Osteoblast (primary cell): ENCODE results near the gene TSPAN33. TPM values are rescaled to one million over a fixed set of nuclear protein-coding genes. Genes with fewer than 3 reads are reported as not detected.
"Not testable (repeated sequence)": the region's sequence is repeated elsewhere in the genome, so short reads cannot be mapped to it uniquely, and the experiment has no call there.

ENCODE experiments used
- DNase-seq: peaks from one replicate; pipeline ENCODE4 v3.0.0; 2011; ENCODE audit warnings: low spot score, mixed read lengths; ENCODE audit not compliant: insufficient read length; ENCODE audit errors: missing footprints
- H2AFZ ChIP-seq: 2 replicates; pipeline ENCODE4 v1.6.0; 2011; ENCODE audit warnings: mild to moderate bottlenecking, low read length
- H3K27ac ChIP-seq: 2 replicates; pipeline ENCODE4 v1.5.1; 2011; ENCODE audit warnings: mild to moderate bottlenecking, low read depth, low read length, moderate library complexity
- H3K27me3 ChIP-seq: 2 replicates; pipeline ENCODE4 v1.6.0; 2012; ENCODE audit warnings: mild to moderate bottlenecking, control low read depth, inconsistent platforms, low read length, moderate library complexity; ENCODE audit not compliant: insufficient read depth
- H3K36me3 ChIP-seq: 2 replicates; pipeline ENCODE4 v1.5.1; 2011; ENCODE audit warnings: mild to moderate bottlenecking, low read length, control low read depth, moderate library complexity; ENCODE audit not compliant: insufficient read depth
- H3K4me1 ChIP-seq: 2 replicates; pipeline ENCODE4 v1.5.1; 2011; ENCODE audit warnings: mild to moderate bottlenecking, low read length, control low read depth, moderate library complexity; ENCODE audit not compliant: insufficient read depth
- H3K4me2 ChIP-seq: 2 replicates; pipeline ENCODE4 v1.6.0; 2011; ENCODE audit warnings: mild to moderate bottlenecking, low read length; ENCODE audit not compliant: insufficient read depth
- H3K4me3 ChIP-seq: fragments of 200-600 bp; sonication (generic); 3 replicates; pipeline ENCODE4 v1.5.1; 2012; ENCODE audit warnings: mild to moderate bottlenecking, low read length, inconsistent platforms; ENCODE audit not compliant: insufficient read depth
- H3K79me2 ChIP-seq: 2 replicates; pipeline ENCODE4 v1.6.0; 2012; ENCODE audit warnings: mild to moderate bottlenecking, low read length, control low read depth, inconsistent platforms; ENCODE audit not compliant: insufficient read depth
- H3K9me3 ChIP-seq: 2 replicates; pipeline ENCODE4 v1.5.1; 2011; ENCODE audit warnings: low read depth, low read length, control low read depth
- H4K20me1 ChIP-seq: 2 replicates; pipeline ENCODE4 v1.6.0; 2012; ENCODE audit warnings: mild to moderate bottlenecking, low read length, control low read depth; ENCODE audit not compliant: insufficient read depth
- total RNA-seq: library from RNA; depleted of rRNA; stranded (reverse); fragments of >200 nt; gene quantifications from 2 replicates; pipeline ENCODE4 v1.2.3, GENCODE V29; 2012
- TF ChIP-seq, protein P1 (sequence below): IDR thresholded peaks from 2 replicates; pipeline ENCODE4 v1.5.1; 2011; ENCODE audit warnings: mild to moderate bottlenecking, low read depth, low read length, moderate library complexity; ENCODE audit errors: extremely low read depth

Gene TSPAN33
- total RNA-seq, 1 donor, result 0.36 TPM

DNA sequence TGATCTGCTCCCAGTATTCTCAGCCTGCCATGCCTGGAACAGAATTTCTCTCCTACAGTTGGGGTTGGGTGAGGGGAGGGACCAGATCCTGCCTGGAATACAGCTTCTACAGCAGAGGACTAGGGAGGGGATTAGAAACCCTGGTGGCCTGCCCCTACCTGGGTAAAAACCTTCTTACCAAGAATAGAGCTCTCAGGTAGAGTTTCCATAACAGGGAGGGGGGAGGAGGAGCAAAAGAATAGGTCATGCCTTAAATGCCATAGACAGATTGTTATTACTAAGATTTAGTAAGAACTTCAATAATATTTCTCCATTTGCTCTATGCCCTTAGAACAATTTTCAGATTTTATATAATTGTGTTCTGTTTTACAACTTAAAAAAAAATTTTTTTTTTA lies 33.5 kb upstream of the TSPAN33 start:
- no peak overlapping the region for H3K4me3 ChIP-seq
- H3K4me1 ChIP-seq, result no peaks in the 10 kb centered on the region
- TF ChIP-seq, protein P1, sequence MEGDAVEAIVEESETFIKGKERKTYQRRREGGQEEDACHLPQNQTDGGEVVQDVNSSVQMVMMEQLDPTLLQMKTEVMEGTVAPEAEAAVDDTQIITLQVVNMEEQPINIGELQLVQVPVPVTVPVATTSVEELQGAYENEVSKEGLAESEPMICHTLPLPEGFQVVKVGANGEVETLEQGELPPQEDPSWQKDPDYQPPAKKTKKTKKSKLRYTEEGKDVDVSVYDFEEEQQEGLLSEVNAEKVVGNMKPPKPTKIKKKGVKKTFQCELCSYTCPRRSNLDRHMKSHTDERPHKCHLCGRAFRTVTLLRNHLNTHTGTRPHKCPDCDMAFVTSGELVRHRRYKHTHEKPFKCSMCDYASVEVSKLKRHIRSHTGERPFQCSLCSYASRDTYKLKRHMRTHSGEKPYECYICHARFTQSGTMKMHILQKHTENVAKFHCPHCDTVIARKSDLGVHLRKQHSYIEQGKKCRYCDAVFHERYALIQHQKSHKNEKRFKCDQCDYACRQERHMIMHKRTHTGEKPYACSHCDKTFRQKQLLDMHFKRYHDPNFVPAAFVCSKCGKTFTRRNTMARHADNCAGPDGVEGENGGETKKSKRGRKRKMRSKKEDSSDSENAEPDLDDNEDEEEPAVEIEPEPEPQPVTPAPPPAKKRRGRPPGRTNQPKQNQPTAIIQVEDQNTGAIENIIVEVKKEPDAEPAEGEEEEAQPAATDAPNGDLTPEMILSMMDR, result no peak
- no peaks in the 10 kb centered on the region for H3K36me3 ChIP-seq
- H2AFZ ChIP-seq, result no peak overlapping the region
- peaks cover 12% of the 10 kb centered on the region for H3K27me3 ChIP-seq
- no peak for DNase-seq
- no peaks in the 10 kb centered on the region for H4K20me1 ChIP-seq
- H3K4me2 ChIP-seq, result no peak overlapping the region
- H3K79me2 ChIP-seq, result no peaks in the 10 kb centered on the region
- no peak overlapping the region for H3K27ac ChIP-seq
- H3K9me3 ChIP-seq, result no peaks in the 10 kb centered on the region

DNA sequence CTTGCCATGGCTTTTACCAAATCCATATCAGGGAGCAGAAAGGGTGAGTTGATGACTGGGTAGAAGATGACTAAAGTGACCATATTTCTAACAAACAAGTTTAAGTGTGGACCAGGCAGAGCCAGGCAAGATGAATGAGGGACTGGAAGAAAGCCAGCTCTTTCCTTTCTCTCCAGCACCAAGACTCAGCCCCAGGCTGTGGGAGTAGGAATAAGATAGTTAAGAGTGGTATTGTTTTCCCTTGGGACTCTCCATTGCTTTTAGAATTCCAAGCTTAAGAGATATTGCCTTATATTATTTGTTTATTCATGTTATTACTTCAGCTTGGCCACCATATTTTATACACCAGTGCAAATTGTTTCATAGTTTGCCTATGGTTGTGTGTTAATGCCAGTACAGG lies 28.8 kb upstream of the TSPAN33 start:
- Histone ChIP-seq H3K36me3 (no peaks in the 10 kb centered on the region), H3K27ac (no peak overlapping the region), H3K4me2 (no peak overlapping the region), H3K4me3 (no peak overlapping the region), H3K9me3 (no peaks in the 10 kb centered on the region), H4K20me1 (no peaks in the 10 kb centered on the region), H3K27me3 (peaks cover 12% of the 10 kb centered on the region), H2AFZ (no peak overlapping the region), H3K79me2 (no peaks in the 10 kb centered on the region), H3K4me1 (no peaks in the 10 kb centered on the region)
- DNase-seq, result no peak
- TF ChIP-seq, protein P1, result no peak

DNA sequence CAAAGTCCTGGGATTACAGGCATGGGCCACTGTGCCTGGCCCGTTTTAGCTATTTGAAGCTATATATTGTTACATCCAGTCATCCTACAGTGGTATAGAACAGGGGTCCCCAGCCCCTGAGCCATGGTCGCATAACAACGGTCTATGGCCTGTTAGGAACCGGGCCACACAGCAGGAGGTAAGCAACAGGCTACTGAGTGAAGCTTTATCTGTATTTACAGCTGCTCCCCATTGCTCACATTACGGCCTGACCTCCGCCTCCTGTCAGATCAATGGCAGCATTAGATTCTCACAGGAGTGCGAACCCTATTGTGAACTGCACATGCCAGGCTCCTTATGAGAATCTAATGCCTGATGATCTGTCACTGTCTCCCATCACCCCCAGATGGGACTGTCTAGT lies 26.3 kb upstream of the TSPAN33 start:
- no peak overlapping the region for H3K27ac ChIP-seq
- no peaks in the 10 kb centered on the region for H3K4me1 ChIP-seq
- H3K79me2 ChIP-seq, result no peaks in the 10 kb centered on the region
- no peak overlapping the region for H2AFZ ChIP-seq
- no peaks in the 10 kb centered on the region for H4K20me1 ChIP-seq
- H3K9me3 ChIP-seq, result no peaks in the 10 kb centered on the region
- H3K4me3 ChIP-seq, result no peak overlapping the region
- H3K36me3 ChIP-seq, result no peaks in the 10 kb centered on the region
- TF ChIP-seq, protein P1, result no peak
- no peak overlapping the region for H3K4me2 ChIP-seq
- H3K27me3 ChIP-seq, result peaks cover 14% of the 10 kb centered on the region
- no peak for DNase-seq

DNA sequence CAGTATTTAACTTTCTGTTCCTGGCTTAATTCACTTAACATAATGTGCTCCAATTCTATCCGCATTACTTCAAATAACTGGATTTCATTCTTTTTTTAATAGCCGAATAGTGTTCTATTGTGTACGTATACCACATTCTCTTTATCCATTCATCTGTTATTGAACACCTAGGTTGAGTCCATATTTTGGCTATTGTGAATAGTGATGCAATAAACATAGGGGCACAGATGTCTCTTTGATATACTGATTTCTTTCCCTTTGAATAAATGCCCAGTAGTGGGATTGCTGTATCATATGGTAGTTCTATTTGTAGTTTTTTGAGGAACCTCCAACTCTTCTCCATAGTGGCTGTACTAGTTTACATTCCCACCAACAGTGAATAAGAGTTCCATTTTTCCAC lies 25.5 kb upstream of the TSPAN33 start:
- no peak overlapping the region for H2AFZ ChIP-seq
- no peaks in the 10 kb centered on the region for H4K20me1 ChIP-seq
- no peak for DNase-seq
- no peaks in the 10 kb centered on the region for H3K4me1 ChIP-seq
- no peaks in the 10 kb centered on the region for H3K9me3 ChIP-seq
- H3K4me3 ChIP-seq, result no peak overlapping the region
- no peaks in the 10 kb centered on the region for H3K36me3 ChIP-seq
- H3K4me2 ChIP-seq, result no peak overlapping the region
- TF ChIP-seq, protein P1, result no peak
- H3K27me3 ChIP-seq, result peaks cover 12% of the 10 kb centered on the region
- no peak overlapping the region for H3K27ac ChIP-seq
- no peaks in the 10 kb centered on the region for H3K79me2 ChIP-seq

DNA sequence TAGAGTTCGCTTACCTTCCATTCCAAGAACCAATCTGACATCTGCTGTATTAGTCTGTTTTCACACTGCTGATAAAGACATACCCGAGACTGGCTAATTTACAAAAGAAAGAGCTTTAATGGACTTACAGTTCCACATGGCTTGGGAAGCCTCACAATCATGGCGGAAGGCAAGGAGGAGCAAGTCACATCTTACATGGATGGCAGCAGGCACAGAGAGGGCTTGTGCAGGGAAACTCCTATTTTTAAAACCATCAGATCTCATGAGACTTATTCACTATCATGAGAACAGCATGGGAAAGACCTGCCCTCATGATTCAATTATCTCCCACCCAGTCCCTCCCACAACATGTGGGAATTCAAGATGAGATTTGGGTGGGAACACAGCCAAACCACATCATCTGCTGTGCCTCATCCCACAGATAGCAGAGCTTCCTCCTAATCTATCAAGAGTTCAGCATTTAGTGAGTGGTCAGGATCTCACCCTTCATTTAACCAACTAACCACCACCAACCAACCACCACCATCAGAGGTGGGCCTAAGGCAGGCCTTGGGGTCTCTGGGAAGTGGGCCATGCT lies 22.9 kb upstream of the TSPAN33 start:
- H3K4me2 ChIP-seq, H3K9me3 ChIP-seq, H4K20me1 ChIP-seq, H3K4me3 ChIP-seq, H3K36me3 ChIP-seq, H3K27ac ChIP-seq, H3K4me1 ChIP-seq, DNase-seq, H3K79me2 ChIP-seq, H2AFZ ChIP-seq: not testable (repeated sequence)
- peaks cover 22% of the 10 kb centered on the region for H3K27me3 ChIP-seq
